BLaER1 (cell line): ENCODE measurements around the gene SENP2.

ENCODE experiments used
- H3K27ac ChIP-seq: shearing (Covaris generic); formaldehyde crosslinking; 2 replicates; pipeline ENCODE4 v1.8.1; 2022
- H3K27me3 ChIP-seq: shearing (Covaris generic); formaldehyde crosslinking; 2 replicates; pipeline ENCODE4 v1.8.1; 2022
- H3K36me3 ChIP-seq: shearing (Covaris generic); formaldehyde crosslinking; 2 replicates; pipeline ENCODE4 v1.8.1; 2022
- H3K4me1 ChIP-seq: shearing (Covaris generic); formaldehyde crosslinking; 2 replicates; pipeline ENCODE4 v1.8.1; 2022
- H3K4me2 ChIP-seq: shearing (Covaris generic); formaldehyde crosslinking; 2 replicates; pipeline ENCODE4 v1.8.1; 2022
- H3K4me3 ChIP-seq: shearing (Covaris generic); formaldehyde crosslinking; 2 replicates; pipeline ENCODE4 v1.8.1; 2022
- H3K9ac ChIP-seq: shearing (Covaris generic); formaldehyde crosslinking; 2 replicates; pipeline ENCODE4 v1.8.1; 2022
- H3K9me3 ChIP-seq: shearing (Covaris generic); formaldehyde crosslinking; 2 replicates; pipeline ENCODE4 v1.8.1; 2022
- H4K20me1 ChIP-seq: shearing (Covaris generic); formaldehyde crosslinking; 2 replicates; pipeline ENCODE4 v1.8.1; 2022
- Cebpa-rat ChIP-seq: shearing (Covaris generic); IDR thresholded peaks from 2 replicates; pipeline ENCODE4 v1.8.1; 2022

The SENP2 gene

DNA sequence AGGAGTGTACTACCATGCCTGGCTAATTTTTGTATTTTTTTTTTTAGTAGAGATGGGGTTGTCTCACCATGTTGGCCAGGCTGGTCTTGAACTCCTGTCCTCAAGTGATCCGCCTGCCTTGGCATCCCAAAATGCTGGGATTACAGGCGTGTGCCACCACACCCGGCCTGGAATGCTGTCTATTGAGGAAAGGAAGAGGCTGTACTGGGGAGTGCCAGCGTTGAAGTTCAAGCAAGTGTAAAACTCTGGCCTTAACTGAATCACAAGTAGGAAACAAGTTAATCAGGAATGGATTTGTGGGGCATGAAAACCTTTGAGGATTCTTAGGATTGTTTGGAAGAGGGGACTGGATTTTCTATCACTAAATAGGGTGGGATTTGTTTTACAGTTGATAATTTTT, 1.4 kb upstream of the SENP2 start:
- TF ChIP-seq Cebpa-rat, result no peak
- peaks cover 3% of the 10 kb centered on the region; the same call in 1 of the 2 replicates for H4K20me1 ChIP-seq
- no peak overlapping the region for H3K27ac ChIP-seq
- no peaks in the 10 kb centered on the region for H3K9me3 ChIP-seq
- H3K27me3 ChIP-seq, result no peaks in the 10 kb centered on the region
- no peak overlapping the region for H3K4me2 ChIP-seq
- H3K4me1 ChIP-seq, result peaks cover 39% of the 10 kb centered on the region
- H3K36me3 ChIP-seq, result 0 out of 2 replicates have a peak, but pooled peaks cover 2% of the 10 kb centered on the region
- H3K4me3 ChIP-seq, result no peak overlapping the region
- H3K9ac ChIP-seq, result no peak overlapping the region

DNA sequence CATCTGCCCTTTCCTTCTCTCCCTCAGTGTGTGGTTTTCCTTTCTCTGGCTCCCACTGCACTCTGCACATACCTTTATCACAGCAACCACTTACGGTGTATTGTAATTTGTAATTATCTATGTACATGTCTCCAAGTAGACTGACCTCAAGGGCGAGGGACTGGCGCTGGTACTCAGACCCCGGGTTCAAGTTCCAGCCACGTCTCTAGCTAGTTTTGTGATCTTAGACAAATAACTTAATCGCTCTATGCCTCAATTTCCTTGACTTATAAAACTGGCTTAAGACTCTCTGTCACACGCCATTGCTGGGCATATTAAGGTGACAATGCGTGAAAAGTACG, 607 bp upstream of the SENP2 start:
- TF ChIP-seq Cebpa-rat, result no peak
- H3K4me1 ChIP-seq, result peaks cover 39% of the 10 kb centered on the region
- H3K9ac ChIP-seq, result peak overlapping the region; percentile 95
- H4K20me1 ChIP-seq, result peaks cover 6% of the 10 kb centered on the region; the same call in 1 of the 2 replicates
- H3K27me3 ChIP-seq, result no peaks in the 10 kb centered on the region
- H3K4me3 ChIP-seq, result peak overlapping the region; percentile 96
- peaks cover 8% of the 10 kb centered on the region for H3K36me3 ChIP-seq
- H3K27ac ChIP-seq, result peak overlapping the region; percentile 58
- peak overlapping the region; percentile 81 for H3K4me2 ChIP-seq
- no peaks in the 10 kb centered on the region for H3K9me3 ChIP-seq

DNA sequence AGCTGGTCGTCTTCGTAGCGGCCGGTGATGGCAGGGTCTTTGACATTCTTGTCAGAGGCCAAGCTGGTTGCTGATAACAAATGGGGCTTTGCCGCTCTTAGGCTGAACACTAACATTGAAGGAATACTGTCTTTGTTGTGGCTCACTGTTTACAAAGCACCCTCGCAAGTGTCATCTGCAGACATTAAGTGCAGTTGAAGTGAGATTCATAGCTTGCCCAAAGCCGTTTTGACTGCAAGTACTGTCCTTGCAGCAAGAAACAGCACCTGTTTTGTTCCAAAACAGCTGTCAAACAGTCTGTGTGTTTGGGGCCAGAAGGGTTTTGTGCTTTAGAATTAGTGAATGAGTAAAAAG, 568 bp downstream of the SENP2 start:
- Histone ChIP-seq H3K9me3 (no peaks in the 10 kb centered on the region), H3K4me2 (peak overlapping the region; percentile 85), H3K27ac (peak overlapping the region; percentile 90), H3K9ac (peak overlapping the region; percentile 95), H4K20me1 (peaks cover 6% of the 10 kb centered on the region; the same call in 1 of the 2 replicates), H3K4me3 (peak overlapping the region; percentile 96), H3K27me3 (no peaks in the 10 kb centered on the region), H3K36me3 (peaks cover 18% of the 10 kb centered on the region), H3K4me1 (peaks cover 39% of the 10 kb centered on the region)
- no peak for TF ChIP-seq Cebpa-rat

DNA sequence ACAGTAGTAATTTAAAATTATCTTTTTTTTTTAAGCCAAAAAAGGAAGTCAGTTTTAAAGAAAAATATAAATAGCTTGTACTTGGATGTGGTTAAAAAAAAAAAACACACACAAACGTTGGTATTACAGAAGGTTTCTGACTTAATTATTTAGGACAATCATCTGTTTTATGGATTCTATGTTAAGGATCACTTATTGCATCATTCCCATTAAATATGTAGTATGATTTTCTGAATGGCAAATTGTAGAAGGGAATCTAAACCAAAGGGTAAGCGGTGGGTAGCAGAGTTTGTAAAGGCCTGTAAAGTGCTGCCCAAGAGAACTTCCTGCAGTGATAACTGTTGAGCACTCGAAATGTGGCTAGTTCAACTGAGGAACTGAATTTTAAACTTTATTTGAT, 8.0 kb downstream of the SENP2 start:
- Histone ChIP-seq H3K4me3 (no peak overlapping the region), H3K9me3 (no peaks in the 10 kb centered on the region), H4K20me1 (peaks cover 6% of the 10 kb centered on the region; the same call in 1 of the 2 replicates), H3K4me2 (peak overlapping the region; percentile 29), H3K4me1 (peaks cover 28% of the 10 kb centered on the region), H3K27ac (peak overlapping the region; percentile 16; the same call in 1 of the 2 replicates), H3K9ac (no peak overlapping the region), H3K36me3 (peaks cover 74% of the 10 kb centered on the region), H3K27me3 (no peaks in the 10 kb centered on the region)
- TF ChIP-seq Cebpa-rat, result no peak

DNA sequence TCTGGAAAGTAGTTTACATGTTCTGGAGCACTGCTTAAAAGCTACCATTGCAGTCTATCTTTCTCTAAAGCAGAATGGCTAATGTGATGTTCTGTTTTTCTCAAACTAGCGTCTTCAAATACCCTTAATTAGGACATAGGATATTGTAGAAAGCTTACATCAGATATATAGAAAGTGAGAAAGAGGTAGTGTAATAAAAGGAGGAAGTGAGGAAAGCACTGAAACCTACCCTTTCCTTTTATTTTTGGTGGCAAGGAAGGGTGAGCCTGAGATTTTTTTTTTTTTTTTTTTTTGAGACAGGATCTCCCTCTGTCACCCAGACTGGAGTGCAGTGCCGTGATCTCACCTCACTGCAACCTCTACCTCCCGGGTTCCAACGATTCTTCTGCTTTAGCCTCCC, 9.4 kb downstream of the SENP2 start:
- TF ChIP-seq Cebpa-rat, result no peak
- no peak overlapping the region for H3K9ac ChIP-seq
- peaks cover 81% of the 10 kb centered on the region for H3K36me3 ChIP-seq
- no peaks in the 10 kb centered on the region for H3K9me3 ChIP-seq
- H4K20me1 ChIP-seq, result no peaks in the 10 kb centered on the region
- no peak overlapping the region for H3K27ac ChIP-seq
- peaks cover 28% of the 10 kb centered on the region for H3K4me1 ChIP-seq
- H3K27me3 ChIP-seq, result no peaks in the 10 kb centered on the region
- peak overlapping the region; percentile 14; the same call in 1 of the 2 replicates for H3K4me2 ChIP-seq
- no peak overlapping the region for H3K4me3 ChIP-seq

DNA sequence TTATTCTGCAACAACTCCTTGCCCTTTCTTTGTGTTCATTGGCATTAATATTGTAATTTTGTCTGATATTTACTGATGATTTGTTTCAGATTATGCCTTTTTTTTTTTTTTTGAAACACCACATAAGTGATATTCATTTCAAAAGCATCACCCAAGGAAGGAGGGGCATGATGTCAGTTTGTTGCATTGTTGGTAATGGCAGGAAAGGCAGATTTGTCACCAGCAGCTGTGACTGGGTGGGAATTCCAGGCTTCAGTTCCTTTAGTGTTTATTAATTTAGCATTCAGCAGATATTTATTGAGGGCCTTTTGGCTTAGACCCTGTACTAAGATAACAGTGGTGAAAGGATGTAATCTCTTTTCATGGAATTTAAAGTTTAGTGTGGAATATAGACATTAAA, 19.5 kb downstream of the SENP2 start:
- no peak overlapping the region for H3K9ac ChIP-seq
- H4K20me1 ChIP-seq, result no peaks in the 10 kb centered on the region; the same call in 1 of the 2 replicates
- no peak overlapping the region for H3K4me2 ChIP-seq
- no peak overlapping the region for H3K27ac ChIP-seq
- H3K4me3 ChIP-seq, result no peak overlapping the region
- no peaks in the 10 kb centered on the region for H3K4me1 ChIP-seq
- H3K9me3 ChIP-seq, result no peaks in the 10 kb centered on the region
- no peak for TF ChIP-seq Cebpa-rat
- peaks cover 97% of the 10 kb centered on the region for H3K36me3 ChIP-seq
- no peaks in the 10 kb centered on the region for H3K27me3 ChIP-seq

DNA sequence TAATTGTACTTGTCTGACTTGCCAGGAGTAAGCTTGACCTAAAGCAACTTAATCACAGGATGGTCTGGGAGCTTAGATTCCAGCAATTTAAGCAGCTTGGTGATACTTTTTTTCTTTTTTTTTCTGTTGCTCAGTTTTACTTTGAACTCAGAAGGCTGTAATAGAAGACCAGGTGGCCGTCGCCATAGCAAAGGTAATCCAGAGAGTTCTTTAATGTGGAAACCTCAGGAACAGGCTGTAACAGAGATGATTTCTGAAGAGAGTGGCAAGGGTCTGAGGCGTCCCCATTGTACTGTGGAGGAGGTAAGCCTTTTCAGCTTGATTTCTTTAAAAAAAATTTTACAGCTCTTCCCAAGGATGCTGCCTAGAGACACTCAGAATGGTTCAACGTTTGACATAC, 20.1 kb downstream of the SENP2 start:
- no peaks in the 10 kb centered on the region for H3K27me3 ChIP-seq
- TF ChIP-seq Cebpa-rat, result no peak
- H4K20me1 ChIP-seq, result no peaks in the 10 kb centered on the region; the same call in 1 of the 2 replicates
- H3K9ac ChIP-seq, result no peak overlapping the region
- no peak overlapping the region for H3K4me3 ChIP-seq
- H3K9me3 ChIP-seq, result no peaks in the 10 kb centered on the region
- no peak overlapping the region for H3K4me2 ChIP-seq
- H3K36me3 ChIP-seq, result peaks cover 97% of the 10 kb centered on the region
- no peaks in the 10 kb centered on the region for H3K4me1 ChIP-seq
- no peak overlapping the region for H3K27ac ChIP-seq

DNA sequence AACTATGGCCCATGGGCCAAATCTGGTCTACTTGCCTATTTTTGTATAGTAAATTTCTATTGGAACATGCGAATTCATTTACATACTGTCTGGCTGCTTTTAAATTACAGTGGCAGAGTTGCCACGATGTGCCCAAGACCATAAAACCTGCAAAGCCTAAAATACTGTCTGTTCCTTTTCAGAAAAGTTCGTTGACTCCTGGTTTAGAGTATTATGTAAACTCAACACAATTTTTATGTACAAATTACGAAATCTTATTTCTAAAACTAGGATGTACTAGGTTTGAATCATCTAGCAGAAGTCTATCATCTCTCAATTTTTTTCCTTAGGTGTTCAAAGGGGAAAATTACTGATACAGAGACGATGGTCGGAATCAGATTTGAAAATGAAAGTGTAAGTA, 26.9 kb downstream of the SENP2 start:
- H3K36me3 ChIP-seq, result peaks cover 89% of the 10 kb centered on the region

DNA sequence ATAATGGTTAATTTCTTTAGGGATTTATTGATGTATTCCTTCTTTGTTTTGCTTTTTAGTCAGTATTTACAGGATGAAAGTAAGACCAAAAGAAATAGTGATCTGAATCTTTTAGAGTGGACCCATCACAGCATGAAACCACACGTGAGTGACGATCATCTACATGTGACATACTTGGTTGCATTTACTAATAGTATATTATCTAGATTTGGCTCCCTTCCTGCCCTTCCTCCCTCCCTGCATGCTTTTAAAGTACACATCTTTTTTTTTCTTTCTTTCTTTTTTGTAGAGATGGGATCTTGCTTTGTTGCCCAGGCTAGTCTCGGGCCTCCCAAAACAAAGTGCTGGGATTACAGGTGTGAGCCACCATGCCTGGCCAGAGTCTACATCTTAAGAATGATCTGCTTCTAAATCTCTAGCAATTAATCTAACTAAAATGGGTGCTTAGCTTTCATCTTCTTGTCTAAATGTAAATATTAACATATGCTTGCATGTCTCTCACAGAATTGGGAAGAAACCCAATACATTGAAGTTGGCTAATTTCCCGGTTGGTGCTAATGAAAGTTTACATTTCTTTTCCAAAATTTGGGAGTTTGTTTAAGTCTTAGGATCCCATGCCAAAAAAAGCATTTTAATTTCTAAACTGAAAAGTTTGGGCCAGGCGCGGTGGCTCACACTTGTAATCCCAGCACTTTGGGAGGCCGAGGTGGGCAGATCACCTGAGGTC, 38.0 kb downstream of the SENP2 start:
- Histone ChIP-seq H3K4me2 (no peak overlapping the region), H3K27ac (no peak overlapping the region), H3K9me3 (no peaks in the 10 kb centered on the region), H3K4me3 (no peak overlapping the region), H3K4me1 (0 out of 2 replicates have a peak, but pooled peaks cover 4% of the 10 kb centered on the region), H4K20me1 (no peaks in the 10 kb centered on the region), H3K9ac (no peak overlapping the region), H3K27me3 (no peaks in the 10 kb centered on the region), H3K36me3 (peaks cover 93% of the 10 kb centered on the region)
- TF ChIP-seq Cebpa-rat, result no peak

More for the DNA sequence above, 26.9 kb downstream of the SENP2 start:
- H3K27ac ChIP-seq, result no peak overlapping the region
- no peak overlapping the region for H3K9ac ChIP-seq
- no peaks in the 10 kb centered on the region for H3K4me1 ChIP-seq
- H4K20me1 ChIP-seq, result no peaks in the 10 kb centered on the region
- H3K4me2 ChIP-seq, result no peak overlapping the region
- no peaks in the 10 kb centered on the region for H3K9me3 ChIP-seq
- no peak overlapping the region for H3K4me3 ChIP-seq
- H3K27me3 ChIP-seq, result no peaks in the 10 kb centered on the region
- no peak for TF ChIP-seq Cebpa-rat

DNA sequence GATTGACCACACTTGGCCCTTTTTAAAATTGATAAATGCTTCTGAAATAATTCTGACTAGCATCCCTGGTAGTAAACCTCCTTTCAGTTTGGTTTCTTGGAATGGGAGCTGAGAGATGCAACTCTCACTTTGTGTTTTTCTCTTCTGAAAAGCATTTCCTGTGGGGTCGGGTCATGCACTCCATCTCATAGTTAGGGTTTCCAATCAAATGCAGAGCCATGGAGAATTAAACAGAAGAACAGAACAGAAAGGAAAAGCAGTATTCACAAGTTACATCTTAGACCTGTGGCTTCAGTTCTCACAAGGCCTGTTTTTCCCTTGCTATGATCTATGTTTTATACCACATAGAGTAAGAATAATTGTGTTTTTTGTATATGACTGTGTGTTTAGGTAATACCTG, 39.7 kb downstream of the SENP2 start:
- peaks cover 89% of the 10 kb centered on the region for H3K36me3 ChIP-seq

More for the DNA sequence above, 39.7 kb downstream of the SENP2 start:
- H3K9ac ChIP-seq, result no peak overlapping the region
- H3K27ac ChIP-seq, result no peak overlapping the region
- H3K4me3 ChIP-seq, result no peak overlapping the region
- H4K20me1 ChIP-seq, result no peaks in the 10 kb centered on the region
- no peaks in the 10 kb centered on the region for H3K9me3 ChIP-seq
- H3K4me1 ChIP-seq, result peaks cover 16% of the 10 kb centered on the region
- no peak overlapping the region for H3K4me2 ChIP-seq
- H3K27me3 ChIP-seq, result no peaks in the 10 kb centered on the region
- no peak for TF ChIP-seq Cebpa-rat
